Measurements from ENCODE around the gene AHCYL2. TPM values are rescaled to one million over a fixed set of nuclear protein-coding genes. Genes with fewer than 3 reads are reported as not detected.

AHCYL2 gene
- total and polyA plus RNA-seq, 2 of the 8 experiments (the other 6 are each of a cell fraction or from before 2014, with no cell fraction given) = 20.7 to 25.4 TPM

DNA sequence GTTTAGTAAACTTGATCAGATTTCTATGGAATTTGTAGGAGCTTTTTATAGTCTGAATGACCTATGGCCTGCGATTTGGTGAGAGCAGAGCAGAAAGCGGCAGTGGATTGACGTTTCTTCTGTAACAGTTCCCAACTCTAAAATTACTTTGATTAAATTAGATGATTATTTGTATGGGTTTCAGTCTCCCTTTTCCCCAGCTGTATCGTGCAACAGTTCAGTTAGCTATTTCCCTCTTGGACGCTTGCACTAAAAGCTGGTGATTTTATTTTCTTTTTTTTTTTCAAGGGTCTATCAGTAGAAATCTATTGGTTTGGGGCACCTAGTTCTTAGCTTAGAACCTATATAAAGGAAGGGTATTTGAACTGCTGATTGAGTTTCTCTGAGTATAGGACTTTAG lies 6.8 kb downstream of the AHCYL2 start:
- Histone ChIP-seq H3K4me3 (ENCODE audit: extremely low read depth in 1 of 4, insufficient read depth in 2 of 4, low read depth in 3 of 4, low read length in 4 of 4) (no peak overlapping the region), H2BK12ac (ENCODE audit: low read depth, low read length) (no peak overlapping the region), H3K18ac (ENCODE audit: extremely low read depth, low read length) (no peak overlapping the region), H3K4ac (replicated peaks; ENCODE audit: insufficient read length, low read depth, low read length) (no peak overlapping the region), H3K56ac (replicated peaks; ENCODE audit: insufficient read length, low read depth, low read length) (no peak overlapping the region), H2BK5ac (ENCODE audit: low read depth, low read length) (no peak overlapping the region), H3K79me2 (ENCODE audit: control insufficient read depth in 1 of 2, insufficient read depth in 2 of 2, low read length in 2 of 2) (peaks cover 0 to 54% of the 10 kb centered on the region in 2 experiments; a peak in 3 of 4 replicates), H3K9me3 (ENCODE audit: insufficient read depth in 2 of 2, low read depth in 1 of 2, low read length in 1 of 2) (no peaks in the 10 kb centered on the region), H3K9ac (replicated peaks in 1 of 4; ENCODE audit: extremely low read depth in 1 of 4, low read depth in 3 of 4, low read length in 3 of 4) (no peak overlapping the region), H3K4me2 (ENCODE audit: insufficient read depth in 1 of 2, low read depth in 2 of 2, low read length in 2 of 2) (no peak overlapping the region), H4K8ac (ENCODE audit: extremely low read depth, insufficient read depth, low read length) (no peak overlapping the region), H2BK20ac (ENCODE audit: low read length) (no peak overlapping the region), H3K23me2 (ENCODE audit: low read depth, low read length) (no peaks in the 10 kb centered on the region), H3K27ac (ENCODE audit: low read depth, low read length) (no peak overlapping the region), H2BK120ac (replicated peaks; ENCODE audit: low read depth, low read length) (no peak overlapping the region), H3K23ac (ENCODE audit: insufficient read length) (no peak overlapping the region), H4K5ac (ENCODE audit: insufficient read length, low read depth, low read length) (no peak overlapping the region), H2AK5ac (ENCODE audit: low read depth, low read length) (no peak overlapping the region), H2AFZ (ENCODE audit: low read length) (no peak overlapping the region), H3K27me3 (replicated peaks in 1 of 4; ENCODE audit: control insufficient read depth in 3 of 4, extremely low read depth in 1 of 4, insufficient read depth in 3 of 4, low read length in 3 of 4) (no peaks in the 10 kb centered on the region), H4K20me1 (replicated peaks in 1 of 2; ENCODE audit: control insufficient read depth in 1 of 2, insufficient read depth in 2 of 2, low read length in 2 of 2) (peaks cover 0 to 4% of the 10 kb centered on the region in 2 experiments), H3K36me3 (ENCODE audit: control insufficient read depth in 2 of 4, insufficient read depth in 4 of 4, low read length in 3 of 4) (no peaks in the 10 kb centered on the region), H3K79me1 (ENCODE audit: low read depth, low read length) (peaks cover 6% of the 10 kb centered on the region; the same call in 1 of the 2 replicates), H3K4me1 (replicated peaks in 1 of 4; ENCODE audit: control insufficient read depth in 3 of 4, insufficient read depth in 4 of 4, low read length in 3 of 4) (peaks cover 0 to 3% (median under 1%) of the 10 kb centered on the region in 4 experiments; a peak in 2 of 7 replicates), H3K14ac (ENCODE audit: insufficient read length) (no peak overlapping the region), H2BK15ac (ENCODE audit: low read length) (no peak overlapping the region), H4K91ac (replicated peaks; ENCODE audit: insufficient read length, low read length) (no peak overlapping the region)
- no peak for FAIRE-seq
- 82% methylated on average over 5 of the region's 5 CpGs; no CpG with 5 or more reads in 1 of the 2 experiments for WGBS, 2 experiments (ENCODE audit: extremely low coverage in 1 of 2, insufficient coverage in 1 of 2, insufficient read length in 1 of 2, insufficient replicate concordance in 2 of 2, low coverage in 1 of 2, low lambda C conversion rate in 2 of 2, missing lambda C conversion rate in 1 of 2)
- TF ChIP-seq, protein P1, sequence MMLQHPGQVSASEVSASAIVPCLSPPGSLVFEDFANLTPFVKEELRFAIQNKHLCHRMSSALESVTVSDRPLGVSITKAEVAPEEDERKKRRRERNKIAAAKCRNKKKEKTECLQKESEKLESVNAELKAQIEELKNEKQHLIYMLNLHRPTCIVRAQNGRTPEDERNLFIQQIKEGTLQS (IDR thresholded peaks at IDR 0.05; ENCODE audit: insufficient read depth, low read depth, low read length) = no peak
- no peak for TF ChIP-seq TBP (IDR thresholded peaks at IDR 0.05; ENCODE audit: low read depth, low read length)
- no peak for TF ChIP-seq EGR1 (IDR thresholded peaks at IDR 0.05; ENCODE audit: borderline replicate concordance, low read depth, low read length)
- TF ChIP-seq RAD21 (IDR thresholded peaks at IDR 0.05 in 1 of 2, conservative IDR thresholded peaks at IDR 0.05 in 1 of 2; ENCODE audit: low read depth in 2 of 2, low read length in 2 of 2) = no peak
- ChIA-PET POLR2A (ENCODE audit: partially characterized antibody) (no interaction called here), CTCF (ENCODE audit: partially characterized antibody) (interaction anchor here (0.6 to 6.7 kb wide), 8 partner anchors 13 to 449 kb away, joined by 3 to 39 read pairs (median 3); no protein-coding TSS in a partner anchor)
- no peak for DNase-seq (ENCODE audit: low read depth in 1 of 2, low spot score in 2 of 2)
